GM12875 (cell line): ENCODE results near the gene TSPAN4.

Experiments used
- H3K4me3 ChIP-seq: one replicate; pipeline ENCODE4 v1.5.1; 2011; ENCODE audit warnings: low read depth, low read length, control low read depth
- CTCF ChIP-seq: IDR thresholded peaks from 2 replicates; pipeline ENCODE4 v1.5.1; 2011; ENCODE audit warnings: low read depth, mild to moderate bottlenecking, control low read depth, inconsistent platforms, low read length, moderate library complexity, borderline replicate concordance; ENCODE audit not compliant: insufficient read depth

Gene TSPAN4

GRCh38 chr11:856397-856796 is 13.7 kb downstream of the TSPAN4 start:
- no peak for TF ChIP-seq CTCF
- no peak overlapping the region for H3K4me3 ChIP-seq

- no peak overlapping the region for H3K4me3 ChIP-seq
- TF ChIP-seq CTCF: no peak
Measured at GRCh38 chr11:858053-858761, 15.6 kb downstream of the TSPAN4 start.

- no peak overlapping the region for H3K4me3 ChIP-seq
- TF ChIP-seq CTCF: no peak
Measured at GRCh38 chr11:858762-859339, 16.2 kb downstream of the TSPAN4 start.

- no peak for TF ChIP-seq CTCF
- H3K4me3 ChIP-seq: no peak overlapping the region
Measured at GRCh38 chr11:859394-860131, 16.9 kb downstream of the TSPAN4 start.

GRCh38 chr11:860234-861104 is 17.8 kb downstream of the TSPAN4 start:
- no peak overlapping the region for H3K4me3 ChIP-seq
- TF ChIP-seq CTCF: no peak

- no peak overlapping the region for H3K4me3 ChIP-seq
- TF ChIP-seq CTCF: no peak
Measured at GRCh38 chr11:861105-861479, 18.4 kb downstream of the TSPAN4 start.
